Hematopoietic multipotent progenitor cell treated with erythropoietin and hydrocortisone succinate and interleukin-3 and kit ligand, for 6 days (in vitro differentiated cells): ENCODE results near the gene HOXB6.

Experiments
- DNase-seq: peaks from one replicate; pipeline ENCODE4 v3.0.0-alpha.2; 2015

Gene HOXB6

GRCh38 chr17:48604770-48605329, at the start of gene HOXB6:
TSS of gene HOXB6 (minus strand) at chr17:48604986. CDS start at chr17:48598150, 6,836 bp downstream.
- DNase-seq = no peak

GRCh38 chr17:48649741-48650140, 45.0 kb upstream of the HOXB6 start:
- no peak for DNase-seq

DNA sequence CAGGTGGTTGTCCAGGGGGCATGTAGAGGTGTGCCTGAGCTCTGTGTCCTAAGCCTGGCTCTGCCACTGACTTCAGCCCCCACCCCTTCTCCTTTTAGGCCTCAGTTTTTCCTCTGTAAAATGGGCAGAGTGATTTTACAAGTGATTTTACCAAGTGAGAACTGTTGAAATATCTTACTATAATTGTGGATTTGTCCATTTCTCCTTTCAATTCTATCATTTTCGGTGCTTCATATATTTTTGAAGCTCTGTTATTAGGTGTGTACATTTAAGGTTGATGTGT, 43.1 kb upstream of the HOXB6 start:
- no peak for DNase-seq

GRCh38 chr17:48647103-48647962, 42.5 kb upstream of the HOXB6 start:
- no peak for DNase-seq

- no peak for DNase-seq
Measured at GRCh38 chr17:48646183-48647102, 41.7 kb upstream of the HOXB6 start.

- DNase-seq = no peak
Measured at GRCh38 chr17:48645639-48646182, 40.9 kb upstream of the HOXB6 start.

DNA sequence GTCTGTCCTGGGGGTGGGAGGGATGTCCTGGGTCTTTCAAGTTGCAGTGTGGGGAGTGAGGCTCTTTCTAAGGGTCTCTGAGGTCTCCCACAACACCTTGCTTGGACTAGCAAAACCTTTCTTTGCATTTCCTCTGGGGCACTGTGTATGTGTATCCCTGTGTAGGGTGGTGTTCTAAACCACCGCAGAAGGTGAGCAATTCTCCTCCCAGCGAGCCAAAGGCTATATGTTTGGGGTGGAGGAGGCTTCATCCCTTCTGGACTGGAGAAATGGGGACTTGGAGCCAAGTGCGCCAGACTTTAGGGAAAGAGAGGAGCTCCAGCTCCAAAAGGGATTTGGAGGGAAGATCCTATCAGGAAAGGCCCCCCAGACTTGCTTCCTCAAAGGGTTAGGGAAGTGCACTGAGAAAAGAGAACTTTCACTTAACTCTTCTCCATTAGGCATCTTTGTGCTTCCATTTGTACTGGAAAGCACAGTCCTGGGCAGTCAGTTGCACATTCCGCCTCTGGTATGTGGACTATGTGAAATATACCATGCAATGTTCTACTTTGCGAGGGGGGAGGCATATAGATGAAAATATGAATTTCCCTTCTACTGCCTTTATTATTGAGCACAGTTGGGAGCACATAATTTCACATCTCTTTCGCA, 40.2 kb upstream of the HOXB6 start:
- DNase-seq = no peak

- no peak for DNase-seq
Measured at GRCh38 chr17:48644159-48644558, 39.4 kb upstream of the HOXB6 start.

DNA sequence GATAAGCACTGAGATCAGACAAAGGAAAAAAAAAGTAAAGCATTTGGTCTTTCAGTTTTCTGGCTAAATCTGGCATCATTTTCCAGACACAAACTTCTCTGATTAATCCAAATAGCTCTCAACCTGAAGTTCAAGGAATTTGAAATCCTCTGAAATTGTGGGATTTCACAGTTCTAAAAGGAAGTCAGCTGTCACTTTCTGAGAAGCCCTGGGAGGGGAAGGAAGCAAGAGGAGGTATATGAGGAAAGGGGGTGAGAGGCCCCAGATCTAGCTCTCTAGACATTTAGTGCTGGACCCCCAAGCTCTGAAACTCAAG, 38.9 kb upstream of the HOXB6 start:
- no peak for DNase-seq

- no peak for DNase-seq
Measured at GRCh38 chr17:48642843-48643696, 38.3 kb upstream of the HOXB6 start.

GRCh38 chr17:48642059-48642842, 37.5 kb upstream of the HOXB6 start:
- no peak for DNase-seq

- no peak for DNase-seq
Measured at GRCh38 chr17:48641541-48642058, 36.8 kb upstream of the HOXB6 start.

DNA sequence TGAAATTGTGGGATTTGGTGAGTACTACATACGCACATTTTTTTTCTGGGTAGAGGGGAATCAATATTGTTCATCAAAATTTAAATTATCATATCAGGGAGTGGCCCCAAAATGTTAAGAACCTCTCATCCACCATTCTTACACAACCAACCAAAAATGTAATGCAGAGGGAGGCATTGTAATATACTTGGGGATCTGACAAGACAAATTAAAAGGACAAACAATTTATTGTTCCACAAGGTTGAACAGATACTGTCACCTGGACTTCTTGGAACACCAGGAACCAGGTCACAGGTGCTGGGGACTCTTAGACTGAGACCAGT, 36.0 kb upstream of the HOXB6 start:
- DNase-seq = no peak

DNA sequence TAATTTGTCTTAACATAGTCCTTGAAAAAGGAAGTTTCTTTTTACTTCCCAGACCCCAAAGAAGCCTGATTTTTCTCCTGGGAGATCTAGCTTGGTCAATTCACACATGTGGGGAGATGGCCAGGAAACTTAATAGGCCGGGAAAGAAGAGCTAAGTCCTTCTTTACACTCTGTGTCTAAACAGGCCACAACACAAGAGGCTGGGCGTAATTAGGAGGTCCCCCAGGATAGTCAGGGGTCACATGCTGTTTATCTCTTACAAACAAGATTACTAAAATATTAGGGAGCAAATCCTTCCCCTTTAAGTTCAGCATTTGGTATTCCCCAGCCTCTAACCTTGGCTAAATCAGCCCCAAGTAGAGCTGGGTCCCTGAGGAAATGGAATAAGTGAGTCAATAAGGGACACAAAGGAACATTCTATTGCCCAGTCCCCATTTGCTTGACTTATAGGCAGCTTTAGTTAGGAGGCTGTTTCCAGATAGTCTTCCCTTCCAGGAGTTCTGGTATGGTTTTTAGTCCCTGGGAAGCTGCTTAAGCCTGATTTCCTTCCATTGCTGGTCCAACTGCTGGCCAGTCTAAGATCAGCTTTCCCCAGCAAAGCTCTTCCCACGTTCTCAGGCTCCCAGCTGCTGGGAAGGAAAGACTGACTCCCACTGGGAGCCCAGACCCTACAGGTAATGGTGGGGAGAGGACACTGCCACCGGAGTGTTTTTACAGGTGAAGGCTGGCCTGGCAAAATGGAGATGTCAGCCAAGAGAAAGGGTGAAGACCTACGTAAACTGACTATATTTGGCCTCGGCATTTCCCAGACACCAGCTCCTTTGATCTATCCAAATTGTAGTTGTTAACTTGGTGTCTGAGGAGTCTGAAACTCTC, 35.4 kb upstream of the HOXB6 start:
- no peak for DNase-seq

DNA sequence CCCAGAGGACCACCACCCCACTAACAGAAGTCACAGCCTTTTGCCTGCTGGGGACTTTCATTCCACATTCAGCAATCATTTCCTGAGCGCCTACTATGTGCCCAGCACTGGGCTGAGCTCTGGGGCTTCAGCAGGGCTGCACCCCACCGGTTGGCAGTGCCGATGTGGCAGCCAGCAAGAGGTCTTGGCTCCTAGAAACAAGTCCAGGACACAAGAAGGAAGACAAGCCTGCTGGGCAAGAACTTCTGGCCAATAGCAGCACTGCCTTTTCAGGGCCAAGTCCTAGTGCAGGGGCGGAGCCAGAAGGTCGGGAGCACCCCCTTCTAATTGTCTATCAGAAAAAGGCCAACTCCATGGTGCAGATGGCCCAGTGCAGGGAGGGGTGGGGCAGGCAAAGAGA, 34.4 kb upstream of the HOXB6 start:
- no peak for DNase-seq

- DNase-seq = no peak
Measured at GRCh38 chr17:48637323-48638260, 32.8 kb upstream of the HOXB6 start.

DNA sequence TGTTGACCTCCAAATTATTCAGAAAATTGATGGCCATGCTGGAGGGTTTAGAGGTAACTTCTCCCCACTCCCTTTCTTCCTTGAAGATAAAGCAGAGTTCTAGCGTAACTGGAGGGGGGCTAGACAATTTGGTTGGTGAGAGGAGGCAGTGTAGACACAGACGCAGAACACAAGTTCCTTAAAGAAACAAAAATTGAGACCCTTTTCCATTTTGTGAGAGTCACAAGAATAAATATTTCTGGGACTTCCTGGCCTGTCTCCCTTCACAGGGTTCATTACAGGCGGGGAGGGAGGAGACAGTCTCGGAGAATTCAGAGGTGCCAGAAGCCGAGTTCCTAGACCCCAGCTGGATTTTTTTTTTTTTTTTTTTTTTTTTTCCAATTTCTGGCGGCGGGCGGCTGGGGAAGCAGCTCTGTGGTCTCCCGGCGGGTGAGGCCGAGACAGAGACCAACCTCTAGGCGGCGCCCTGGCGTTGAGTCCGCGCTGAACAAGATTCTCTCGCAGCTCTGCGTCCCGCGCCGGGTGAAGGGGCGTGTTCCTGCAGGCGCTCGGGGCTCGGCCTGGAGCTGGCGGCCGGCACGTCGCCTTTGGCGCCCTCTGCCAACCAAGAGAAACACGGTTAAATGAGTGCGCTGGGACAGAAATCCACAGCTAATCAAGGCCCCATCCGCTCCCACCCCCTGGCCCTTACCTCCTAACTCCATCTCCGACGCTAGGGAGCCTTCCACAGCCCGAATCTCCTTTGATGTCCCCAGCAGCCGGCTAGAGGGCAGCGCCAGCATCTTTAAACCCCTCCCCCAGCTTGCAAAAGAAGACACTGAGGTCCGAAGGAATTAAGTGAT, 31.6 kb upstream of the HOXB6 start:
- peak; percentile 91 for DNase-seq
